GM18909 (cell line): ENCODE data around the gene FAM161B.
"Not testable (repeated sequence)": the region's sequence is repeated elsewhere in the genome, so short reads cannot be mapped to it uniquely, and the experiment has no call there.

Experiments used
- ATAC-seq: cut with Tn5 transposase; IDR thresholded peaks from one replicate; pipeline ENCODE4 v1.9.1; 2021; ENCODE audit warnings: mild to moderate bottlenecking; ENCODE audit not compliant: unreplicated experiment, poor library complexity

FAM161B gene, protein sequence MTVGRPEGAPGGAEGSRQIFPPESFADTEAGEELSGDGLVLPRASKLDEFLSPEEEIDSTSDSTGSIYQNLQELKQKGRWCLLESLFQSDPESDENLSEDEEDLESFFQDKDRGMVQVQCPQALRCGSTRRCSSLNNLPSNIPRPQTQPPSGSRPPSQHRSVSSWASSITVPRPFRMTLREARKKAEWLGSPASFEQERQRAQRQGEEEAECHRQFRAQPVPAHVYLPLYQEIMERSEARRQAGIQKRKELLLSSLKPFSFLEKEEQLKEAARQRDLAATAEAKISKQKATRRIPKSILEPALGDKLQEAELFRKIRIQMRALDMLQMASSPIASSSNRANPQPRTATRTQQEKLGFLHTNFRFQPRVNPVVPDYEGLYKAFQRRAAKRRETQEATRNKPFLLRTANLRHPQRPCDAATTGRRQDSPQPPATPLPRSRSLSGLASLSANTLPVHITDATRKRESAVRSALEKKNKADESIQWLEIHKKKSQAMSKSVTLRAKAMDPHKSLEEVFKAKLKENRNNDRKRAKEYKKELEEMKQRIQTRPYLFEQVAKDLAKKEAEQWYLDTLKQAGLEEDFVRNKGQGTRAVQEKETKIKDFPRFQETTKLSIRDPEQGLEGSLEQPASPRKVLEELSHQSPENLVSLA

DNA sequence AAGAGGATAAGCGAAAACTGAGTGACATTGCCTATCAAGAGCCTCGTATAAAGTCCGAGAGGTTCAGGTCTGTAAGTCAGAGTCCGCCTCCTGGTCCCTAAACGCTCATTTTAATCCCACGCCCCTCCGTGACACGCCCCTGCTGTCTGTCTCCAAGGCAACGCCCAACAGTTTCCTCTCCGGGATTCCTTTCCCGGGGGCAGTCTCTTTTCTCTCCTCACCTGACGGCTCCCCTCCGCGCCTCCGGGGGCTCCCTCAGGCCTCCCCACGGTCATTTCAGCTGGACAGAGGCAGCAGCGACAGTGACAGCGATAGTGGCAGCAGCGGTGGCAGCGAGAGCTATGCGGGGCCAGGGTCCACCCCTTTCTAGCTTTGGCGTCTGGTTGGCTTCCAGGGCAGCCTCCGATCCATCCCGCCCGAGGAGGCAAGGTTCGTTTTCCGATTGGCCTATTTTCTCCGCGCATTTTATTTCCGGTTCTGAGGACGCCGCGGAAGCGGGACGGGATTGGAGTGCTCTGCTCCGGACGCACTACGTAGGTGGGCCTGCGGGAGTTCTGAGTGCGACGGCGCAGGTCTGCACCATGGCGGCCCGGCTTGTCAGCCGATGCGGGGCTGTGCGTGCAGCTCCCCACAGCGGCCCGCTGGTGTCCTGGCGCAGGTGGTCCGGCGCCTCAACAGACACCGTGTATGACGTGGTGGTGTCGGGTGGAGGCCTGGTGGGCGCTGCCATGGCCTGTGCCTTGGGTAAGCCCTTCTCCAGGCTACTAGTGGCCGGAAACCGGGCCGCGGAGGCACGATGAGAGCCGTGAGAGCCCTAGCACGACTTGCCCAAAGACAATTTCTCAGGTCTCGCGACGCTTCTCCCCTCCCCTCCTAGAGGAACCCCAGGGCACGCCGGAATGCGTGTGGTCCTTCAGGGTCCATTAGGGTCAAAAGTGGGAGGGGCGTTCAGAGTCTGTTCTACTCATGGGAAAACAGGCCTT lies at the start of gene FAM161B, which contains the start of gene COQ6:
Gene FAM161B (minus strand): TSS at position 343 of the 983 bp plus-strand sequence. CDS start 68 bp downstream, at position 275.
Gene COQ6 (plus strand): TSS at position 551 of the 983 bp plus-strand sequence. CDS start 31 bp downstream, at position 582.
- ATAC-seq: peak; percentile 90

- no peak for ATAC-seq
Measured at GRCh38 chr14:73998726-73999125, 48.8 kb upstream of the FAM161B start.

- no peak for ATAC-seq
Measured at GRCh38 chr14:73997944-73998447, 48.1 kb upstream of the FAM161B start.

GRCh38 chr14:73997108-73997943 lies 47.4 kb upstream of the FAM161B start:
- ATAC-seq: no peak

GRCh38 chr14:73996731-73997107 lies 46.8 kb upstream of the FAM161B start:
- no peak for ATAC-seq

DNA sequence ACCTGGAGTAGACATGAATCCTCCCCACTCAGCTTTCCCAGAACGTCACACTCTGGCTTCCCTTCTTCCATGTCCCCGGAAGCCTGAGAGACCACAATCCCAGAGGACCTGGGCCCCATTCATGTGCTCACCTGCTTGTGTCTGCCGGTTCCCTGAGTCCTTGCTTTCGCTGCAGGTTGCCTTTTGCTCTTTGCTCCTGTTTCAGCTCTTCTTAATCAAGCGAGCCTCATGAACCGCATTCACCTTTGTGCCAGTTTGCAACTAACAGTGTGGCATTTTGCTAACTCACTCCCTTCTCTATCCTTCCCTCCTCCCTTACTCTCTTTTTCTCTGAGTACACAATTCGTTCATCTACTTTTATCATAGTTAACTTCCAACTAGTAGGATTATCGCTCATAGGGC lies 46.1 kb upstream of the FAM161B start:
- ATAC-seq: no peak

GRCh38 chr14:73994926-73995325 lies 45.0 kb upstream of the FAM161B start:
- not testable (repeated sequence) for ATAC-seq

DNA sequence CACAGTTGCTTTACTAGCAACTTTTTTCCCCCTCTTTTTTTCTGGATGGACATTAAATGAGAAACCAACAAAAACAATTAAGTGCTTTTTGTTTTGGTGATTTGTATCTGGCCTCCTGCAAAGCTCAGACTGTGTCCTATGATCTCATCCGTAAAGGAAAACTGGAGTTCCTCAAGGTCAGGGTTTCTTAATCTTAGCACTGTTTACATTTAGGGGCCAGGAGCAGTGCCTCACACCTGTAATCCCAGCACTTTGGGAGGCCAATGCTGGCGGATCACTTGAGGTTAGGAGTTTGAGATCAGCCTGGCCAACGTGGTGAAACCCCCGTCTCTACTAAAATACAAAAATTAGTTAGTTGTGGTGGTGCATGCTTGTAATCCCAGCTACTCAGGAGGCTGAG lies 41.2 kb upstream of the FAM161B start:
- ATAC-seq: no peak

DNA sequence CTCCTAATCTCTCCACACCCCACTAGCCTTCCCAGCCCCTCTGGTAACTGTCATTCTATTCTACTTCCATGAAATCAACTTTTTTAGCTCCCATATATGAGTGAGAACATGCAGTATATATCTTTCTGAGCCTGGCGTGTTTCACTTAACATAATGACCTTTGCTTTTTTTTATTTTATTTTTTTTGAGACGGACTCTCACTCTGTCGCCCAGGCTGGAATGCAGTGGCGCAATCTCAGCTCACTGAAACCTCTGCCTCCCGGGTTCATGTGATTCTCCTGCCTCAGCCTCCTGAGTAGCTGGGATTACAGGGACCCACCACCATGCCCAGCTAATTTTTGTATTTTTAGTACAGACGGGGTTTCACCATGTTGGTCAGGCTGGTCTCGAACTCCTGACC lies 38.8 kb upstream of the FAM161B start:
- not testable (repeated sequence) for ATAC-seq

DNA sequence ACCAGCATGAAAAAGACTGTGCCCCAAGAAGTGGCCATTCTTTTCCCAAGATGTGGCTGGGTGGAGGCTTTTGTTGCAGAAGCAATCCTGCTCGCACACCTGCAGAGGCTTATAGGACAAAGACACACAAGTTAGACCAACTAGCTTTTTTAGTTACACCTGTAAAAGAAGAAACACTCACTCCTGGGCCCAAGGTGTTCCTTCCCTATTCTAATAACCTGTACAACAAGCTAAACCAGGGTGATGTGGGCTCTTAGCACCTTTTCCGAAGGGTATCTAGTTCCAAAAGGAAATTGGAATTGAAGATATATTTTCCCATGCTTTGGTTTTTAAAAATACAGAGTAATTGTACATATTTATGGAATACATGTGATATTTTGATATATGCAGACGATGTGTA lies 38.2 kb upstream of the FAM161B start:
- no peak for ATAC-seq

GRCh38 chr14:73977896-73978295 lies 28.0 kb upstream of the FAM161B start:
- ATAC-seq: no peak

DNA sequence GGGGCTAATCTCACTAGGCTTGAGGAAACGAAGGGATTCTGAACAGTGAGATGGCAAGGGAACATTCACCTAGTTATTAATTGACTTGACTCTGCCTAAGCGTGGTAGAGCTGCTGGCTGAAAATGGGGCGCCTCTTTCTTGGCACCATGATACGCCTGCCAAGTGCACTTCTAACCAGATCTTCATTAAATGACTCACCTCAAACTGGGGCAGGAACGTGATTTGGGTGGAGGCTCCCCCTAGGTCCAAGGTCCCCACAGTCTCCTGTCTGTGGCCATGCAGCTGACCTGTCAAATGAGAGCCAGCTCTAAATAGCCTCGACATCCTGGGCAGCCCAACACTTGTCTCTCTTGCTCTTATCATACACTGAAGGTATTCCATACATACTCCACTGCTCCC lies 26.2 kb upstream of the FAM161B start:
- ATAC-seq: no peak

GRCh38 chr14:73973497-73973896 lies 23.6 kb upstream of the FAM161B start:
- no peak for ATAC-seq

- no peak for ATAC-seq
Measured at GRCh38 chr14:73968885-73969284, 19.0 kb upstream of the FAM161B start.

- no peak for ATAC-seq
Measured at GRCh38 chr14:73965216-73965615, 15.3 kb upstream of the FAM161B start.

DNA sequence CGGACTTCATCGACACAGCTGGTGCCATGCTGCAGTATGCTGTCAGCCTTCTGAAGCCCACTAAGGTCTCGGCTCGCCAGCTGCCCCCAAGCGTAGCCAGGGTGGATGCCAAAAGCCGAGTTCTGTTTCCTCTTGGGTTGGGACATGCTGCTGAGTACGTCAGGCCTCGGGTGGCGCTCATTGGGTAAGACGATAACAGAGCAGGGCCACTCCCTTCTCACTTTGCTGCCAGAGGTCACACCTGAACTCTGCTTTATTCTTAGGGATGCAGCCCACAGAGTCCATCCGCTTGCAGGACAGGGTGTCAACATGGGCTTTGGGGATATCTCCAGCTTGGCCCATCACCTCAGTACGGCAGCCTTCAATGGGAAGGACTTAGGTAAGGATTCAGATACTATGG lies 11.3 kb upstream of the FAM161B start:
- no peak for ATAC-seq

GRCh38 chr14:73958591-73958990 lies 8.7 kb upstream of the FAM161B start:
- ATAC-seq: no peak

DNA sequence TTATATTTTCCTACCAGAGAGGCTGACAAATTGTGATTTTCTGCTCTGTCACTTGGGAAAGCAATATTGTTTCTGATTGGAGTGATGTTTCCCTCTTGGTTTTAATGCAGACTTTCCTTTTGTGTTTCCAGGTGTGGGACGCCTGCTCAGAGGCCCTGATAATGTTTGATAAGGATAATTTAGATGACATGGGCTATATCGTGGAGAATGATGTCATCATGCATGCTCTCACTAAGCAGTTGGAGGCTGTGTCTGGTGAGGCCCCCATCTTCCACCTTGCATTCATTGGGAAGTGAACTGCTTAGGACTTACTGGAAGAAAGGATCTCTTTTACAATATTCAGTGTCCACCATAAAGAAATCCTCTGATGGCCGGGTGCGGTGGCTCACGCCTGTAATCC lies 5.8 kb upstream of the FAM161B start:
- ATAC-seq: no peak

DNA sequence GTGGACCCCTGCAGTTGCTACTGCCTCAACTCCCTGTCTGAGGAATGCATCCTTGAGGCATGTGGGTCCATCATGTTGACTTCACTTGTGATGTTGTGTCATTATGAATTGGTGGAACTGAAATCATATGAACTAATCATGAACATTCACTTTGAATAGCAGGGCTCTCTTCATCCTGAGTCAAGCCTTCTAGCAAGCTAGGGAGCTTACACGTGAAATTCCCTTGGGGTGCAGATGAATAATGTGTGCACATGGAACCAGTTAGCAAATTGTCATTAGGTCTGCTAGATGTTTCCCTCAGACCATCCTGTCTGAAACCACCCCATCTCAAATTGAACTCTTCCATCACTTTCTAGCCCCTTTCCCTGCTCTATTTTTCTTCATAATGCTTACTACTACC lies 3.8 kb upstream of the FAM161B start:
- no peak for ATAC-seq
